Vagina (tissue), 2 donors: ENCODE data around the gene ANKRD39.

ENCODE experiments used
- CTCF ChIP-seq, 3 experiments: fragments of 450-650 bp in 2 of 3; fragments of 200-600 bp in 1 of 3; sonication (generic) in 1 of 3; IDR thresholded peaks; one replicate each; pipeline ENCODE4 v1.5.1; 2017 to 2019; ENCODE audit warnings: antibody characterized with exemption in 3 of 3, mild to moderate bottlenecking in 2 of 3, moderate library complexity in 2 of 3
- POLR2A ChIP-seq, 2 donors: fragments of 450-650 bp; IDR thresholded peaks; one replicate each; pipeline ENCODE4 v1.6.1; 2017; ENCODE audit warnings: antibody characterized with exemption in 2 of 2, mild to moderate bottlenecking in 2 of 2, moderate library complexity in 2 of 2

GRCh38 chr2:96846825-96847224, 11.0 kb downstream of the ANKRD39 start:
- TF ChIP-seq POLR2A (IDR thresholded peaks at IDR 0.05) (no peak), CTCF (IDR thresholded peaks at IDR 0.05) (no peak)
